Lower lobe of right lung (tissue), 2 donors: ENCODE results near the gene PXK. TPM values are rescaled to one million over a fixed set of nuclear protein-coding genes. Genes with fewer than 3 reads are reported as not detected.

Experiments
- ATAC-seq, 2 donors: fragments of 200-7000 bp; cut with Tn5 transposase; one replicate each; pipeline ENCODE4 v1.9.1; 2020 to 2022; ENCODE audit warnings: mild to moderate bottlenecking in 2 of 2, moderate library complexity in 2 of 2
- DNase-seq: peaks from one replicate; pipeline ENCODE4 v3.0.0-alpha.2; 2020
- H3K27ac ChIP-seq: fragments of 200-600 bp; one replicate; pipeline ENCODE4 v1.8.0; 2022
- H3K27me3 ChIP-seq: fragments of 200-600 bp; one replicate; pipeline ENCODE4 v1.8.0; 2022; ENCODE audit warnings: low read depth
- H3K36me3 ChIP-seq: fragments of 200-600 bp; one replicate; pipeline ENCODE4 v1.8.0; 2022; ENCODE audit warnings: mild to moderate bottlenecking
- H3K4me1 ChIP-seq: fragments of 200-600 bp; one replicate; pipeline ENCODE4 v1.8.0; 2022
- H3K4me3 ChIP-seq: fragments of 200-600 bp; one replicate; pipeline ENCODE4 v1.8.0; 2022; ENCODE audit warnings: mild to moderate bottlenecking
- H3K9me3 ChIP-seq: fragments of 200-600 bp; one replicate; pipeline ENCODE4 v1.8.0; 2022
- CTCF ChIP-seq: fragments of 200-600 bp; IDR thresholded peaks from one replicate; pipeline ENCODE4 v1.8.0; 2022; ENCODE audit warnings: antibody characterized with exemption, mild to moderate bottlenecking
- intact Hi-C: fragments of 100-400 bp; cut with DNase I; formaldehyde crosslinking; loops from one replicate; pipeline ENCODE4 v1.11.0; 2022
- total RNA-seq: library from RNA; stranded (reverse); fragmentation: NEBNext Ultra II Directional; extraction: Animal tissue kit (Norgen Biotek cat#: 25700); gene quantifications from one replicate; pipeline ENCODE4 v1.2.1, GENCODE V29; 2021
- donor health status: DM: no; HTN: yes; CAD: no; lungs with severe emphysema.

The PXK gene
- total RNA-seq, 1 donor from 2014 or later, result 23.7 TPM

GRCh38 chr3:58377750-58378149, 45.1 kb downstream of the PXK start:
- Histone ChIP-seq H3K4me1 (no peaks in the 10 kb centered on the region), H3K27me3 (no peaks in the 10 kb centered on the region), H3K36me3 (peaks cover 8% of the 10 kb centered on the region), H3K4me3 (no peak overlapping the region), H3K27ac (no peak overlapping the region), H3K9me3 (no peaks in the 10 kb centered on the region)
- DNase-seq, result no peak
- no peak for ATAC-seq
- no peak for TF ChIP-seq CTCF
- intact Hi-C loops, result no loop called here

- H3K27ac ChIP-seq, result no peak overlapping the region
- H3K4me1 ChIP-seq, result no peaks in the 10 kb centered on the region
- DNase-seq (no peak), ATAC-seq (no peak)
- H3K4me3 ChIP-seq, result no peak overlapping the region
- no peaks in the 10 kb centered on the region for H3K27me3 ChIP-seq
- TF ChIP-seq CTCF, result no peak
- peaks cover 19% of the 10 kb centered on the region for H3K36me3 ChIP-seq
- no peaks in the 10 kb centered on the region for H3K9me3 ChIP-seq
- intact Hi-C loops, result no loop called here
Measured at GRCh38 chr3:58379351-58380073, 46.8 kb downstream of the PXK start.

- intact Hi-C loops, result no loop called here
- DNase-seq (no peak), ATAC-seq (no peak)
- Histone ChIP-seq H3K4me1 (peaks cover 25% of the 10 kb centered on the region), H3K27me3 (no peaks in the 10 kb centered on the region), H3K4me3 (no peak overlapping the region), H3K9me3 (no peaks in the 10 kb centered on the region), H3K36me3 (peaks cover 32% of the 10 kb centered on the region), H3K27ac (no peak overlapping the region)
- no peak for TF ChIP-seq CTCF
Measured at GRCh38 chr3:58383476-58383875, 50.8 kb downstream of the PXK start.

- no peak for ATAC-seq
Measured at GRCh38 chr3:58383904-58384303, 51.2 kb downstream of the PXK start.

GRCh38 chr3:58384381-58385090, 51.8 kb downstream of the PXK start:
- no peak overlapping the region for H3K27ac ChIP-seq
- no peak for ATAC-seq
- no peak for TF ChIP-seq CTCF

More at GRCh38 chr3:58383904-58384303, 51.2 kb downstream of the PXK start:
- Histone ChIP-seq H3K27ac (no peak overlapping the region), H3K27me3 (no peaks in the 10 kb centered on the region), H3K9me3 (no peaks in the 10 kb centered on the region), H3K4me3 (no peak overlapping the region), H3K36me3 (peaks cover 30% of the 10 kb centered on the region), H3K4me1 (peaks cover 30% of the 10 kb centered on the region)
- TF ChIP-seq CTCF, result no peak
- no peak for DNase-seq
- intact Hi-C loops, result no loop called here

More at GRCh38 chr3:58384381-58385090, 51.8 kb downstream of the PXK start:
- DNase-seq, result no peak
- peaks cover 29% of the 10 kb centered on the region for H3K36me3 ChIP-seq
- intact Hi-C loops, result no loop called here
- no peak overlapping the region for H3K4me3 ChIP-seq
- H3K9me3 ChIP-seq, result no peaks in the 10 kb centered on the region
- H3K27me3 ChIP-seq, result no peaks in the 10 kb centered on the region
- H3K4me1 ChIP-seq, result peaks cover 34% of the 10 kb centered on the region
